GM18870 (cell line): ENCODE measurements around the gene MED19.
A peak's percentile ranks its signal among the peaks of the same experiment; 100 is the strongest.
"Not testable (repeated sequence)": the region's sequence is repeated elsewhere in the genome, so short reads cannot be mapped to it uniquely, and the experiment has no call there.

Source experiments
- ATAC-seq: cut with Tn5 transposase; IDR thresholded peaks from one replicate; pipeline ENCODE4 v1.9.1; 2021; ENCODE audit warnings: moderate library complexity; ENCODE audit not compliant: unreplicated experiment

Gene MED19

GRCh38 chr11:57711414-57712255 is at the start of gene MED19:
Gene MED19, minus strand, starts transcription at chr11:57712215. Its CDS starts 36 bp downstream, at chr11:57712179.
- peak; percentile 29 for ATAC-seq

- no peak for ATAC-seq
These were observed 46.2 kb upstream of the MED19 start for GRCh38 chr11:57758174-57758573.

GRCh38 chr11:57752954-57753353 is 40.9 kb upstream of the MED19 start:
- ATAC-seq = no peak

GRCh38 chr11:57751676-57752253 is 39.8 kb upstream of the MED19 start, which contains the start of gene BTBD18:
Gene BTBD18, minus strand, starts transcription at chr11:57751819. Its CDS starts 631 bp downstream, at chr11:57751188.
- no peak for ATAC-seq

- ATAC-seq = no peak
These were observed 39.2 kb upstream of the MED19 start for GRCh38 chr11:57751176-57751575.

- ATAC-seq = no peak
These were observed 34.9 kb upstream of the MED19 start for GRCh38 chr11:57746920-57747319.

GRCh38 chr11:57745206-57745605 is 33.2 kb upstream of the MED19 start:
- no peak for ATAC-seq

GRCh38 chr11:57744357-57744756 is 32.3 kb upstream of the MED19 start:
- ATAC-seq = no peak

- ATAC-seq = no peak
These were observed 30.1 kb upstream of the MED19 start for GRCh38 chr11:57742087-57742452.

GRCh38 chr11:57741132-57742086 is 29.4 kb upstream of the MED19 start, which contains the start of gene SELENOH:
Gene SELENOH, plus strand, starts transcription at chr11:57741491. Its CDS starts 105 bp downstream, at chr11:57741596.
- ATAC-seq = peak; percentile 92

GRCh38 chr11:57735619-57736298 is 23.7 kb upstream of the MED19 start:
- ATAC-seq = no peak

- no peak for ATAC-seq
These were observed 20.6 kb upstream of the MED19 start for GRCh38 chr11:57732661-57733060.

- ATAC-seq = no peak
These were observed 17.5 kb upstream of the MED19 start for GRCh38 chr11:57729479-57729878.

- no peak for ATAC-seq
These were observed 16.8 kb upstream of the MED19 start for GRCh38 chr11:57728829-57729228.

GRCh38 chr11:57727185-57727584 is 15.2 kb upstream of the MED19 start:
- ATAC-seq = no peak

- ATAC-seq = not testable (repeated sequence)
These were observed 4.7 kb upstream of the MED19 start for GRCh38 chr11:57716726-57717125.

GRCh38 chr11:57713835-57714234 is 1.8 kb upstream of the MED19 start:
- ATAC-seq = no peak

GRCh38 chr11:57712256-57713150 is 488 bp upstream of the MED19 start, which contains the start of gene TMX2:
Gene TMX2, plus strand, starts transcription at chr11:57712593. Its CDS starts 26 bp downstream, at chr11:57712619.
- peak; percentile 99 for ATAC-seq

- no peak for ATAC-seq
These were observed 2.1 kb downstream of the MED19 start for GRCh38 chr11:57709802-57710367.
